ENCODE results near the gene CTLA4. TPM values are rescaled to one million over a fixed set of nuclear protein-coding genes. Genes with fewer than 3 reads are reported as not detected.

The CTLA4 gene
- polyA plus RNA-seq, 1 donor (not counting 4 experiments of a cell fraction or from before 2014, with no cell fraction given) = not detected

DNA sequence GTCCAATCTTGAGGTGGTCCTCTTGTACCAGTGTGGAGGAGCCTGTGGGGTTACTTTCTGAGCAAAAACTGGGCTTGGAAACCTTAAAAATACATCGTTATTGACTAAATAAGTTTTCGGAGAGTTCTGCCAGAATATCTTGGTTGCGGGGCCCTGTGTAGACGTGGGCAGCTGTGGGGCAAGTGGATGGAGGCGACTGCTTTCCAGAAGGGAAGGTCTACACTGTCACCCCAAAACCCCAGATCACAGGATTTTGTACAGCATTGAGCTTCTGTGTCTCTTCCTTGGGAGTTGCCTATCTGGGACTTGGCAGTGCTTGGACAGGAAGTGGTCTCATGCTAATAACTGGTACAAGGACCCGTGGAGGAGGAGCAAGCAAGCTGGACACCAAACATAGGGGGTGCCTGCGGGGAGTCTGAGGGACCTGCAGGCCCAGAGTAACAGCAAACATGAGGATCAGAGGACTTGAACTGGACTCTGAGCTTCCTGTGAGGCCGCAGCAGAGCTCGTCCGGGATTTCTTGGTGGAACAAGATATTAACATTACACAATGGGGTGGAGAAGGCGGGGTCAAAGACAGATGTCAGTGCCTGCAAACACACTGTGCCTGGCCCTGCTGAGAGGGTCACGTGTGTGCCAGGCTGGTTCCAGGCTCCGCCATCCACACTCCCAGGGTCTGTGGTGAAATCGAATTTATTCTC lies 48.0 kb upstream of the CTLA4 start:
- Histone ChIP-seq H3K4me1 (ENCODE audit: control insufficient read depth, extremely low read depth, insufficient read depth, low read length) (no peaks in the 10 kb centered on the region), H3K27ac (ENCODE audit: control insufficient read depth, insufficient read depth, low read length) (no peak overlapping the region), H3K4me2 (ENCODE audit: control insufficient read depth, extremely low read depth, insufficient read depth, low read depth, low read length) (no peak overlapping the region), H3K9me3 (ENCODE audit: control insufficient read depth, low read depth, low read length) (no peaks in the 10 kb centered on the region), H3K9ac (ENCODE audit: control insufficient read depth, extremely low read depth, insufficient read depth, low read length) (no peak overlapping the region), H3K79me2 (ENCODE audit: control insufficient read depth, insufficient read depth, low read length) (no peaks in the 10 kb centered on the region), H3K27me3 (ENCODE audit: control insufficient read depth, extremely low read depth, insufficient read depth, low read length) (peaks cover 6% of the 10 kb centered on the region), H3K36me3 (ENCODE audit: control insufficient read depth in 2 of 2, extremely low read depth in 1 of 2, insufficient read depth in 2 of 2, low read length in 2 of 2) (no peaks in the 10 kb centered on the region), H2AFZ (ENCODE audit: control insufficient read depth, low read length) (no peak overlapping the region), H4K20me1 (ENCODE audit: control insufficient read depth, extremely low read depth, insufficient read depth, low read length) (no peaks in the 10 kb centered on the region), H3K4me3 (ENCODE audit: control insufficient read depth in 2 of 3, extremely low read depth in 1 of 3, insufficient read depth in 2 of 3, low read depth in 1 of 3, low read length in 3 of 3) (no peak overlapping the region), H3K9me1 (ENCODE audit: control insufficient read depth, extremely low read depth, insufficient read depth, low read length) (no peaks in the 10 kb centered on the region)
- TF ChIP-seq, protein P1, sequence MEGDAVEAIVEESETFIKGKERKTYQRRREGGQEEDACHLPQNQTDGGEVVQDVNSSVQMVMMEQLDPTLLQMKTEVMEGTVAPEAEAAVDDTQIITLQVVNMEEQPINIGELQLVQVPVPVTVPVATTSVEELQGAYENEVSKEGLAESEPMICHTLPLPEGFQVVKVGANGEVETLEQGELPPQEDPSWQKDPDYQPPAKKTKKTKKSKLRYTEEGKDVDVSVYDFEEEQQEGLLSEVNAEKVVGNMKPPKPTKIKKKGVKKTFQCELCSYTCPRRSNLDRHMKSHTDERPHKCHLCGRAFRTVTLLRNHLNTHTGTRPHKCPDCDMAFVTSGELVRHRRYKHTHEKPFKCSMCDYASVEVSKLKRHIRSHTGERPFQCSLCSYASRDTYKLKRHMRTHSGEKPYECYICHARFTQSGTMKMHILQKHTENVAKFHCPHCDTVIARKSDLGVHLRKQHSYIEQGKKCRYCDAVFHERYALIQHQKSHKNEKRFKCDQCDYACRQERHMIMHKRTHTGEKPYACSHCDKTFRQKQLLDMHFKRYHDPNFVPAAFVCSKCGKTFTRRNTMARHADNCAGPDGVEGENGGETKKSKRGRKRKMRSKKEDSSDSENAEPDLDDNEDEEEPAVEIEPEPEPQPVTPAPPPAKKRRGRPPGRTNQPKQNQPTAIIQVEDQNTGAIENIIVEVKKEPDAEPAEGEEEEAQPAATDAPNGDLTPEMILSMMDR (optimal IDR thresholded peaks at IDR 0.05 in 1 of 3, IDR thresholded peaks at IDR 0.05 in 1 of 3, conservative IDR thresholded peaks at IDR 0.05 in 1 of 3; ENCODE audit: extremely low read depth in 1 of 3, insufficient read depth in 2 of 3, low read length in 3 of 3) = no peak
- no peak for TF ChIP-seq EZH2 (IDR thresholded peaks at IDR 0.05; ENCODE audit: low read length)
- FAIRE-seq (no peak), DNase-seq (ENCODE audit: low read depth, low spot score) (no peak)
- dilution Hi-C loops (cut with MboI; ENCODE audit: extremely low pct_ligation_motif_present, low sequenced_read_pairs) = no loop called here

DNA sequence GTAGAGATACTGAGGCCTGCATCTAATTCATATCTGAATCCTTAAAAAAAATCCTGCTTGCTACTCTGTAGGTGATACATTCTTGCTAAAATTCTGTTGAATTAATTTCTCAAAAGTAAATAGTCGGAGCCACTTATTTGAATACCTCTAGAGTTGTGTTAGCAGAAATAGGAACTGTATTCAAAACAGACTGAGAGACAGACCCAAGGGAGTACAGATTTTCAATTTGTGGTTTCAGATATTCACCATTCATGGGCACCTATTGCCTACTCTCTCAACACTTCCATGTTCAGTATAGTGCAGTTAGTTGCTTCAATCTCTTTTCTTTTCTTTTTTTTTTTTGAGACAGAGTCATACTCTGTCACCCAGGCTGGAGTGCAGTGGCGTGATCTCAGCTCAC lies 46.6 kb upstream of the CTLA4 start:
- Histone ChIP-seq H3K27me3 (ENCODE audit: control insufficient read depth, extremely low read depth, insufficient read depth, low read length) (peaks cover 6% of the 10 kb centered on the region), H3K4me1 (ENCODE audit: control insufficient read depth, extremely low read depth, insufficient read depth, low read length) (no peaks in the 10 kb centered on the region), H3K4me3 (ENCODE audit: control insufficient read depth in 2 of 3, extremely low read depth in 1 of 3, insufficient read depth in 2 of 3, low read depth in 1 of 3, low read length in 3 of 3) (no peak overlapping the region), H4K20me1 (ENCODE audit: control insufficient read depth, extremely low read depth, insufficient read depth, low read length) (no peaks in the 10 kb centered on the region), H3K79me2 (ENCODE audit: control insufficient read depth, insufficient read depth, low read length) (no peaks in the 10 kb centered on the region), H3K9me3 (ENCODE audit: control insufficient read depth, low read depth, low read length) (no peaks in the 10 kb centered on the region), H2AFZ (ENCODE audit: control insufficient read depth, low read length) (no peak overlapping the region), H3K9ac (ENCODE audit: control insufficient read depth, extremely low read depth, insufficient read depth, low read length) (no peak overlapping the region), H3K9me1 (ENCODE audit: control insufficient read depth, extremely low read depth, insufficient read depth, low read length) (no peaks in the 10 kb centered on the region), H3K27ac (ENCODE audit: control insufficient read depth, insufficient read depth, low read length) (no peak overlapping the region), H3K4me2 (ENCODE audit: control insufficient read depth, extremely low read depth, insufficient read depth, low read depth, low read length) (no peak overlapping the region), H3K36me3 (ENCODE audit: control insufficient read depth in 2 of 2, extremely low read depth in 1 of 2, insufficient read depth in 2 of 2, low read length in 2 of 2) (no peaks in the 10 kb centered on the region)
- dilution Hi-C loops (cut with MboI; ENCODE audit: extremely low pct_ligation_motif_present, low sequenced_read_pairs) = no loop called here
- DNase-seq (ENCODE audit: low read depth, low spot score) (no peak), FAIRE-seq (no peak)
- TF ChIP-seq EZH2 (IDR thresholded peaks at IDR 0.05; ENCODE audit: low read length) = no peak
- TF ChIP-seq, protein P1 (optimal IDR thresholded peaks at IDR 0.05 in 1 of 3, IDR thresholded peaks at IDR 0.05 in 1 of 3, conservative IDR thresholded peaks at IDR 0.05 in 1 of 3; ENCODE audit: extremely low read depth in 1 of 3, insufficient read depth in 2 of 3, low read length in 3 of 3) = no peak

Measured in keratinocyte (primary cell).